ENCODE data around the gene MYT1.
A peak's percentile ranks its signal among the peaks of the same experiment; 100 is the strongest.
"Not testable (repeated sequence)": the region's sequence is repeated elsewhere in the genome, so short reads cannot be mapped to it uniquely, and the experiment has no call there.

The MYT1 gene

DNA sequence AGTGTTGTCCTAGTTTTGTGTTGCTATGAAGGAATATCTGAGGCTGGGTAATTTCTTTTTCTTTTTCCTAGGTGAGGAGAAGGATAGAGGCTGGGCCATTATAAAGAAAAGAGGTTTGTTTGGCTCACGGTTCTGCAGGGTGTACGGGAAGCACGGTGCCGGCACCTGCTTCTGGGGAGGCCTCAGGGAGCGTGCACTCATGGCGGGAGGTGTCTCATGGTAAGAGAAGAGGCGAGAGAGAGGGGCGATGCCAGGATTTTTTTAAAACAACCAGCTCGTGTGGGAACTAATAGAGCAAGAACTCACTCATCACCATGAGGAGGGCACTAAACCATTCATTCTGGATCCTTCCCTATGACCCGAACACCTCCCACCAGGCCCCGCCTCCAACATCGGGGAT lies 42.7 kb upstream of the MYT1 start:
- no peak overlapping the region for H3K4me3 ChIP-seq (ENCODE audit: low read depth, low read length)
- TF ChIP-seq, protein P1, sequence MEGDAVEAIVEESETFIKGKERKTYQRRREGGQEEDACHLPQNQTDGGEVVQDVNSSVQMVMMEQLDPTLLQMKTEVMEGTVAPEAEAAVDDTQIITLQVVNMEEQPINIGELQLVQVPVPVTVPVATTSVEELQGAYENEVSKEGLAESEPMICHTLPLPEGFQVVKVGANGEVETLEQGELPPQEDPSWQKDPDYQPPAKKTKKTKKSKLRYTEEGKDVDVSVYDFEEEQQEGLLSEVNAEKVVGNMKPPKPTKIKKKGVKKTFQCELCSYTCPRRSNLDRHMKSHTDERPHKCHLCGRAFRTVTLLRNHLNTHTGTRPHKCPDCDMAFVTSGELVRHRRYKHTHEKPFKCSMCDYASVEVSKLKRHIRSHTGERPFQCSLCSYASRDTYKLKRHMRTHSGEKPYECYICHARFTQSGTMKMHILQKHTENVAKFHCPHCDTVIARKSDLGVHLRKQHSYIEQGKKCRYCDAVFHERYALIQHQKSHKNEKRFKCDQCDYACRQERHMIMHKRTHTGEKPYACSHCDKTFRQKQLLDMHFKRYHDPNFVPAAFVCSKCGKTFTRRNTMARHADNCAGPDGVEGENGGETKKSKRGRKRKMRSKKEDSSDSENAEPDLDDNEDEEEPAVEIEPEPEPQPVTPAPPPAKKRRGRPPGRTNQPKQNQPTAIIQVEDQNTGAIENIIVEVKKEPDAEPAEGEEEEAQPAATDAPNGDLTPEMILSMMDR (IDR thresholded peaks at IDR 0.05; ENCODE audit: low read depth, low read length): no peak

DNA sequence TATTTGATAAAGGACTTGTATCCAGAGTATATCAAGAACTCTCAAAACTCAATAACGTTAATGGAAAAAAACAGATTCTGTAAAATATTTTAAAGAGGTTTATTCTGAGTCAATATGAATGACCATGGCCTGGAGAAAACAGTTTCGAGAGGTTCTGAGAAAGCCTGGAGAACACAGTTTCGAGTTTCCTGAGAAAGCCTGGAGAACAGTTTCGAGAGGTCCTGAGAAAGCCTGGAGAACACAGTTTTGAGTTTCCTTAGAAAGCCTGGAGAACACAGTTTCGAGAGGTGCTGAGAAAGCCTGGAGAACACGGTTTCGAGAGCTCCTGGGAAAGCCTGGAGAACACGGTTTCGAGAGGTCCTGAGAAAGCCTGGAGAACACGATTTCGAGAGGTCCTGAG lies 41.3 kb upstream of the MYT1 start:
- H3K4me3 ChIP-seq (ENCODE audit: low read depth, low read length): not testable (repeated sequence)

DNA sequence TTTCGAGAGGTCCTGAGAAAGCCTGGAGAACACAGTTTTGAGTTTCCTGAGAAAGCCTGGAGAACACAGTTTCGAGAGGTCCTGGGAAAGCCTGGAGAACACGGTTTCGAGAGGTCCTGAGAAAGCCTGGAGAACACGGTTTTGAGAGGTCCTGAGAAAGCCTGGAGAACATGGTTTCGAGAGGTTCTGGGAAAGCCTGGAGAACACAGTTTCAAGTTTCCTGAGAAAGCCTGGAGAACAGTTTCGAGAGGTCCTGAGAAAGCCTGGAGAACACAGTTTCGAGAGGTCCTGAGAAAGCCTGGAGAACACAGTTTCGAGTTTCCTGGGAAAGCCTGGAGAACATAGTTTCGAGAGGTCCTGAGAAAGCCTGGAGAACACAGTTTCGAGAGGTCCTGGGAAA lies 40.7 kb upstream of the MYT1 start:
- not testable (repeated sequence) for H3K4me3 ChIP-seq (ENCODE audit: low read depth, low read length)

DNA sequence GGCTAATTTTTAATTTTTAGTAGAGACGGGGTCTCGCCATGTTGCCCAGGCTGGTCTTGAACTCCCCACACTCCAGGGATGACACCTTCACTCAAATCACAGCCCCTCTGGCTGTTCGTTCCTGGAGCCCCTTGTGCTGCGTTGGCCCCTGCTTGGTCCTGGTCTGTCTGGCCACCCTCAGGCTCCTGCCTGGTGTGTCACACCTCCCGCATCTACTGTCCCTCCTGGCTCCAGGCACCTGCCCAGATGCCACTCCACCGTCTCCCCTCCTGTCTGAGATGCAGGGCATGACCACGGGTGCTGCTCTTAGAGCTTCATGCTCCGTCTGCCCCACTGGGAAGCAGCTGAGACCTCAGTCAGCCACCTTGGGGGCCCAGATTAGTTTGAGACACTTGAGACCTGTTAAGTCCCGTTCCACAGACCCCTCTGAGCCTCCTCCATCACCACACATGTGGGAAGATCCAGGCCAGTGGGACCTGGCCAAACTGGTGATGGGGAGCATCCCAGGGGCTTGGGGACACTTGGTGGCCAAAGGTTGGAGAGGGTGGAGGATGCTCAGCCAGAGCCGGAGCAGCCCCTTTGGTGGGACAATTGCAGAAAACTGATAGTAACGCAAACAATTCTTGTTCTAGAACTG lies 35.0 kb upstream of the MYT1 start:
- H3K4me3 ChIP-seq (ENCODE audit: low read depth, low read length): no peak overlapping the region
- TF ChIP-seq, protein P1 (IDR thresholded peaks at IDR 0.05; ENCODE audit: low read depth, low read length): no peak

DNA sequence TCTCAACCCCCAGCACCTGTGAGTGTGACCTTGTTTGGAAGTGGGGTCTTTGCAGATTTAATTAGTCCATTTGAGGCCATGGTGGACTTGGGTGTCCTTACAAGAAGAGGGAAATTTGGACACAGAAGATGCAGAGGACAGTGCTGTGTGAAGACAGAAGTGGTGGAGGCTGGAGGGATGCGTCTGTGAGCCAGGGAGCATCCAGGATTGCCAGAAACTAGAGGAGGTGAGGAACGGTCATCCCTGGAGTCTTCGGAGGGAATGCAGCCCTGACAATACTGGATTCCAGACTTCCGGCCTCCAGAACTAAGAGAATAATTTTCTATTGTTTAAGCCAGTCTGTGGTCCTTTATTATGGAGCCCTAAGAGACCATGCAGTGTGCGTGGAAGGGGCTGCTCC lies 34.0 kb upstream of the MYT1 start:
- TF ChIP-seq, protein P1 (IDR thresholded peaks at IDR 0.05; ENCODE audit: low read depth, low read length): no peak
- no peak overlapping the region for H3K4me3 ChIP-seq (ENCODE audit: low read depth, low read length)

DNA sequence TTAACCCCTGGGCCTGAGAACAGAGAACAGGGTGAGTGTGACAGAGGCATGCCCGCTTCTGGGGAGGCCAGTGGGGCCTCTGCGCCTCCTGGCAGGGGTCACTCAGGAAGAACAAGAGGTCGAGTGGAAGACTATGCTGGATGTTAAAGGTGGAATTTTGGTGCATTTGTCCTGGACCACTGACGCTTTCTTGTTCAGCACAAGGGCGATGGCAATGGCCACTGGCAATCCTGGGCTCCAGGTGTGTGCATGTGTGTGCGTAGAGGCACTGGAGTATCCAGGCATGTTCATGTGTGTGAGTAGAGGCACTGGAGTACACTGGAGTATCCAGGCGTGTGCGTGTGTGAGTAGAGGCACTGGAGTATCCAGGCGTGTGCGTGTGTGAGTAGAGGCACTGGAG lies 33.4 kb upstream of the MYT1 start:
- TF ChIP-seq, protein P1 (IDR thresholded peaks at IDR 0.05; ENCODE audit: low read depth, low read length): no peak
- H3K4me3 ChIP-seq (ENCODE audit: low read depth, low read length): no peak overlapping the region

DNA sequence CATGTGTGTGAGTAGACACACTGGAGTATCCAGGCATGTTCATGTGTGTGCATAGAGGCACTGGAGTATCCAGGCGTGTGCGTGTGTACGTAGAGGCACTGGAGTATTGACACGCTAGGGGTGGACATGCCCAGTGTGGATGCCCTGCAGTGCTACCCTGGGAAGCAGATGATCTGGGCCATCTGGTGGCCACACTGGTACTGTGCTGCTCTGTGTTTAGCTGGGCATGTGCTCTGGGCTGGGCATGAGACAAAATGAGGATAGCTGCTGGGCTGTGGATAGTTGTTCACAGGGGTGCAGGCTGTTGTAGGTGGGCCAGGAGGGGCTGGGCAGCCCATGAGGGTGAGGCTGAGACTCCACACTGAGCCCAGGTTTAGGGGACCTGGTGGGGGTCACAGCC lies 32.8 kb upstream of the MYT1 start:
- TF ChIP-seq, protein P1 (IDR thresholded peaks at IDR 0.05; ENCODE audit: low read depth, low read length): peak; percentile 31
- no peak overlapping the region for H3K4me3 ChIP-seq (ENCODE audit: low read depth, low read length)

DNA sequence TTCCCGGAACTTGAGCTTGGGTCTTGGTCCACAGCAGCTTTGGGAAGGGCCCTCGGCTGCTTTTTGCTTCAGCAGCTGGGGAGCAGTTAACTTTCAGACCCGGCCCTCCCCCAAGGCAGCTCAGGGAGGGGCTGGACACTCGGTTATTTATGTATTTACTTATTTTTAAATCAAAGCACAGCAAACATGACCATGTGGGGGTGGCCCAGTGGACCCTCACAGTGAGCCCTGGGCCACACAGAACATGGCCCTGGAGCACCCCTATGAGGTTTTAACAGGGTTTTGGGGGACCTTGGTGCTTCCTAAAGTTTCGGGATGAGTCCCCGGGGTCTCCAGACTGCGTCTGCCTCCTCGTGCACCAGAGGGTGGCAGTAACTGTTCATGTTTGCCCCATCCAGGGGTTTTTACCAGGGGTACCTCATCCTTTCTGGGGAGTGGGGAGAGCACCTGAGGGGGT lies 30.3 kb upstream of the MYT1 start:
- no peak overlapping the region for H3K4me3 ChIP-seq (ENCODE audit: low read depth, low read length)
- TF ChIP-seq, protein P1 (IDR thresholded peaks at IDR 0.05; ENCODE audit: low read depth, low read length): no peak

DNA sequence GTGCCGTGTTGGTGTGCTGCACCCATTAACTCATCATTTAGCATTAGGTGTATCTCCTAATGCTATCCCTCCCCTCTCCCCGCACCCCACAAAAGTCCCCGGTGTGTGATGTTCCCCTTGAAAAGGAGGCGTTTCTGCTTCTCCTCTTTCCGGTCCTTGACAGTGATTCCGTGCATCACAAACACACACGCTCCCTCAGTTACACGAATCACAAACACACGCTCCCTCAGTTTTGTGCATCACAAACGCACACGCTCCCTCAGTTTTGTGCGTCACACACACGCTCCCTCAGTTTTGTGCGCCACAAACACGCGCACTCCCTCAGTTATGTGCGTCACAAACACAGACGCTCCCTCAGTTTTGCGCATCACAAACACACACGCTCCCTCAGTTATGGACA lies 29.5 kb upstream of the MYT1 start:
- H3K4me3 ChIP-seq (ENCODE audit: low read depth, low read length): not testable (repeated sequence)
